Stimulated activated CD8-positive, alpha-beta memory T cell treated with anti-CD3 and anti-CD28 coated beads, Interleukin-2, amount 100 ng/mL, for 1 hour (primary cell): ENCODE measurements around the gene SUPT20H.
"Not testable (repeated sequence)": the region's sequence is repeated elsewhere in the genome, so short reads cannot be mapped to it uniquely, and the experiment has no call there.

Experiments used
- DNase-seq, 2 donors: peaks; one replicate each; pipeline ENCODE4 v3.0.0-alpha.2; 2020; ENCODE audit warnings: low read depth in 2 of 2

SUPT20H gene

DNA sequence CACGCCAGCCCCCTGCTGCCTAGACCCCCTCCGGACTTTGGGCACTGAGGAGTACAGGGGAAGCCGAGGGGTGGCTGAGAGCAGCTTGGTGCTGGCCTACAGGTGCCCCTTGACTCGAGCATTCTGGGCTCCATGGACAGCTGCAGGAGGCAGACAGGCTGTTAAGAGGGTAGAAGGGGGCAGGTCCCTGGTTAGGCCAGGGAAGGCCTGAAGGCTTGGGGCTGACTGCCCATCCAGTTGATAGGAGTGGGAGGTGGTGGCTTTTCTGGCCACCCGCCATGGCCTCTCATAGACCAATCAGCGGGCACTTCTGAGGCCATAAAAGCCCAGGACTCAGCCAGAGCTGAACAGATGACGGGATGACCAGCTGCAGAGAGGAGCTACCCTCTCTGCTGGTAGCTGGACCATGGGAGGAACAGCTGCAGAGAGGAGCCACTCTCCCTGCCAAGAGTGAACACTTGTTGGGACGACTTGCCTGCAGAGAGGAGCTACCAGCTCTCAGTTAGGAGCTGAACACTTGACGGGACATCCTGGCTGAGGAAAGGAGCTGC is 10.7 kb upstream of the SUPT20H start:
- DNase-seq, result no peak

DNA sequence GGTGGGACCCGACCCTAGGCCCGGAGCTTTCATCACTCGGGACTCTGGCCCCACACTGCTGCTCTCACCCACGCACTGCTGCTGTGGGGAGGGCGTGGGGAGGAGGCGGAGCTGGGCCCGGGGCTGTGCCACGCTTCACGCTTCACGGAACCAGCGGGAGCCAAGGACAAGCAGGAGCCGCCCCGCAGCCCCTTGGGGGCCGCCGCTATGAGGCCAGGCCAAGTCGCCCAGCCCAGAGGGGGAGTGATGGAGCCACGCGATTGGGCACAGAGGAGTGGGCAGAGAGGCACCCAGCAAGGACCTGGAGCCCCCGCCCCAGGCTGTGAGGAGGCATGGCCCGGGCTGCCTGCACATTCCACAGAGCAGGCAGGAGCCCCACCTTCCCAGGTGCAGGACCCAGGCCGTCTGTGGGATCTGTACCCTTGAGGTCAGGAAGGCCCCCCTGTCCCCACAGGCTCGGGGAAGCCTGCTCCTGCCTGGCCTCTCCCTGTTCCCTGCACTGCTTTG is 10.2 kb upstream of the SUPT20H start:
- no peak for DNase-seq

GRCh38 chr13:37068962-37069361 is 9.5 kb upstream of the SUPT20H start:
- DNase-seq, result no peak

DNA sequence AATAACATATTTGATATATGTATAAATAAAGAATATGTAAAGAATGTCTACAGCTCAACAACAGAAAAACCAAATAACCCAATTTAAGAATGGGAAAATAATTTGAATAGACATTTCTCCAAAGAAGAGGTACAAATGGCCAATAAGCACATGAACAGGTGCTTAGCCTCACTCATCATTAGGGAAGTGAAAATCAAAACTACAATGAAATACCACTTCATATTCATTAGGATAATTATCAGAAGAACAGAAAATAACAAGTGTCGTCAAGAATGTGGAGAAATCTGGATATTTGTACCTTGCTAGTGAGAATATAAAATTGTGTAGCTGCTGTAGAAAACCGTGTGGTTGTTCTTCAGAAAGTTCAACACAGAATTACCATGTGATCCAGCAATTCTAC is 8.4 kb upstream of the SUPT20H start:
- DNase-seq, result no peak

GRCh38 chr13:37065890-37066526 is 6.5 kb upstream of the SUPT20H start:
- no peak for DNase-seq

DNA sequence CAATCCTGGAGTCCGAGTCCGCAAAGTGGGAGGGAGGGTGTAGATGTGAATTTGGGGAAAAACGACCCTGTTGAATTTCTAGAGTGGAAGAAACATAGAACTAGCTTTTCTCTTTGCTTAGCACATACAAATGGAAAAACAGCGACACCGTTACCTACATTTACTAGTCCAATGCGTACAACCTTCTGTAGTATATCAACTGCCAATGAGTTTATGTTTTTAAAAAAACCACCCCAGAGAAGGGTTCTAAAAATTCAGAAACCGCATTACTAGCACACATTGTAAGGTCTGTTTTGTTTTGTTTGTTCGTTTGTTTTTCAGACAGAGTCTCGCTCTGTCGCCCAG is 332 bp upstream of the SUPT20H start:
- DNase-seq, result no peak

GRCh38 chr13:37056228-37056627 is 3.3 kb downstream of the SUPT20H start:
- not testable (repeated sequence) for DNase-seq

DNA sequence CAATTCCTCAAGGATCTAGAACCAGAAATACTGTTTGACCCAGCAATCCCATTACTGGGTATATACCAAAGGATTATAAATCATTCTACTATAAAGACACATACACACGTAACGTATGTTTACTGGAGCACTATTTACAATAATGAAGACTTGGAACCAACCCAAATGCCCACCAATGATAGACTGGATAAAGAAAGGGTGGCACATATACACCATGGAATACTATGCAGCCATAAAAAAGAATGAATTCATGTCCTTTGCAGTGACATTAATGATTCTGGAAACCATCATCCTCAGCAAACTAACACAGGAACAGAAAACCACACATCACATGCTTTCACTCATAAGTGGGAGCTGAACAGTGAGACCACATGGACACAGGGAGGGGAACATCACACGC is 6.4 kb downstream of the SUPT20H start:
- DNase-seq, result not testable (repeated sequence)

DNA sequence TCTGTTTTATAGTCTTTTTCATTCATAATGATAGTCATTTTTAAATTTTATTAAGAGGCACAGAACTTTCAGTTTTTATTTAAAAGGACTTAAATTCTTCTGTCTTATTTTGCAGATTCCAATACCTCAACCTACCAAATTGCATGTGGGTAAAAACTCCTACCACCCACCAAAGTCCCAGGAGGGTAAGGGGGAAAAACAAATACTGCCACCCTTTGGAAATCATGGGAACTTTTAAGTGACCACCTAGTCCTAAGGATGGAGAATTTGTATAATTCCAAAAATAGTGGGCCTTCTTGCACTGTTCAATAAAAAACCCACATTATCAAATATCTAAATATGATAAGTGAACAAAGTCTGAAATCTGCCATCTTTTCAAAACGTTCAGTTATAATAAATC is 9.7 kb downstream of the SUPT20H start:
- DNase-seq, result no peak

GRCh38 chr13:37047846-37048245 is 11.6 kb downstream of the SUPT20H start:
- DNase-seq, result no peak

GRCh38 chr13:37047032-37047431 is 12.5 kb downstream of the SUPT20H start:
- DNase-seq, result no peak

- no peak for DNase-seq
These were observed 13.4 kb downstream of the SUPT20H start for GRCh38 chr13:37046062-37046461.

GRCh38 chr13:37040789-37041188 is 18.7 kb downstream of the SUPT20H start:
- DNase-seq, result no peak

- no peak for DNase-seq
These were observed 19.6 kb downstream of the SUPT20H start for GRCh38 chr13:37039896-37040295.

GRCh38 chr13:37037241-37037640 is 22.2 kb downstream of the SUPT20H start:
- no peak for DNase-seq

DNA sequence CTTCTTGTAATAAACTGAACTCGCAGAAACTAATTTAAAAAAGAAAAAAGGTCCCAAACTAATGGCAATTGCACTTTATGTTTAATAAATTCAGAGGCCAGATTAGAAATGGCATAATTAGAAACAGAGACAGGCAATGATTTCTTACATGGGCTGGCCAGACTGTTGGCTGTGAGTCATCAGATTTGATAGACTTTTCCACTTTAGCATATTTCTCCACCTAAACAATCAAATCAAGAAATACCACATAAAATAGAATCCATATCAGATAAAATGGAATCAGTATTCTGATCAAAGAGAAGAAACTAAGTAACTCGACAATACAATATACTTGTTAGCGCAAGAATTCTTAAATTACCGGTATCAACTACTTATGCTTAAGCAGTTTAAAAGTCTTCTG is 29.9 kb downstream of the SUPT20H start:
- no peak for DNase-seq

DNA sequence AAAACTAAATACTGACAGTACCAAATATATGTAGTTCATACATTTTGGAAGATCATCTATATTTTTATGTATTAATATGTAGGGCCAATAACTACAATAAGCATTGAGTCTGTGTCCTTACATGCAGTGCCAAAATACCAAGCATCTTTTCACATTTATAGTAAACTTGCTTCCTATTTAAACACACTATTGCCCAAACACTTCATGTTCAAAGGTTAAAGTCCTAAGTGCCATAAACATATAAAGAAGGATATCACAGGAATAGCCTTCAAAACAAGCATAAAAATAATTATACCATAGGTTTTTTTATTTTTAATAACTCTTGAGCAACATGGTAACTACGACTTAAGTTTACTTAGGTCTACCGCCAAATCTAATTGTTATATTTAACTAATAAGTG is 31.8 kb downstream of the SUPT20H start:
- no peak for DNase-seq

GRCh38 chr13:37026771-37027170 is 32.7 kb downstream of the SUPT20H start:
- DNase-seq, result no peak

GRCh38 chr13:37023871-37024270 is 35.6 kb downstream of the SUPT20H start:
- DNase-seq, result no peak

GRCh38 chr13:37014609-37015008 is 44.9 kb downstream of the SUPT20H start:
- no peak for DNase-seq

GRCh38 chr13:37011788-37012187 is 47.7 kb downstream of the SUPT20H start:
- no peak for DNase-seq

DNA sequence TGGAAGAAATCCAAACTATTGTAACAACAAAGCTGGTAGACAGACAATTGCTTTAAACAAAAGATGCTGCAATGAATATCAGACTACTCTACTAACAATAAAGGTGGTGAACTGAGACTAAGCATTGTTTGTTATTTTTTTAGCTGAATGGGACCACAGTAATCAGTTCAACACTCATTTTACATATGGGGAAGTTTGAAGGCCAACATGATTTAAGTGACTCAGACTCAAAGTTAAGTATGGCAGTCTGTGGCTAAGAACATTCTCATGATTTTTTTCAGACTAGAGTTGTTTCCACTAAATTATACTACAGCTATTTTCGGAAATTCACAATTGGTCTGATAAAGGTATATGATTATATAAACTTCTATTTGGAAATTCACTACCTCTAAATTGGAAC is 48.5 kb downstream of the SUPT20H start:
- DNase-seq, result no peak

- DNase-seq, result no peak
These were observed 49.1 kb downstream of the SUPT20H start for GRCh38 chr13:37010424-37010823.

DNA sequence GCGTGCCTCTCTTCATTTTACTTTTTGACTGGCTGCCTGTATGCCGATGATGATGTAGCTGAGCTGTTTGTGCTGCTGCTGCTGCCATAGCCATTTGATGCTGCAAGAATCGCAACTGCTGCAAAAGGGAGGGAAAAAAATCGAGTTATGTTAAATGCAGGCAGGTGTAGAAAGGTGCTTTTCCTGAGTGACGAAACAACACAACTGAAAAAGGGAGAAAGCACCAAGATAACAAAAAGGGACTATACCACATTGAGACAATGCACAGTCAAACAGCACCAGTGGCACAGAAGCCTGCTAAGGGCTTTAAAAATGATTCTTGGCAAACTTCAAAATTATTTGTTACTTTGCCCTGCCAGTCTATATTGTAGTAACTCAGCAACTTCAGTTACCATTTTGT is 49.8 kb downstream of the SUPT20H start:
- no peak for DNase-seq
